ENCODE measurements around the gene SDK2.

GRCh38 chr17:73309727-73310596 is 334.3 kb downstream of the SDK2 start:
- no peak for TF ChIP-seq CHD1 (IDR thresholded peaks at IDR 0.05; ENCODE audit: low read depth, low read length)
- TF ChIP-seq, protein P1, sequence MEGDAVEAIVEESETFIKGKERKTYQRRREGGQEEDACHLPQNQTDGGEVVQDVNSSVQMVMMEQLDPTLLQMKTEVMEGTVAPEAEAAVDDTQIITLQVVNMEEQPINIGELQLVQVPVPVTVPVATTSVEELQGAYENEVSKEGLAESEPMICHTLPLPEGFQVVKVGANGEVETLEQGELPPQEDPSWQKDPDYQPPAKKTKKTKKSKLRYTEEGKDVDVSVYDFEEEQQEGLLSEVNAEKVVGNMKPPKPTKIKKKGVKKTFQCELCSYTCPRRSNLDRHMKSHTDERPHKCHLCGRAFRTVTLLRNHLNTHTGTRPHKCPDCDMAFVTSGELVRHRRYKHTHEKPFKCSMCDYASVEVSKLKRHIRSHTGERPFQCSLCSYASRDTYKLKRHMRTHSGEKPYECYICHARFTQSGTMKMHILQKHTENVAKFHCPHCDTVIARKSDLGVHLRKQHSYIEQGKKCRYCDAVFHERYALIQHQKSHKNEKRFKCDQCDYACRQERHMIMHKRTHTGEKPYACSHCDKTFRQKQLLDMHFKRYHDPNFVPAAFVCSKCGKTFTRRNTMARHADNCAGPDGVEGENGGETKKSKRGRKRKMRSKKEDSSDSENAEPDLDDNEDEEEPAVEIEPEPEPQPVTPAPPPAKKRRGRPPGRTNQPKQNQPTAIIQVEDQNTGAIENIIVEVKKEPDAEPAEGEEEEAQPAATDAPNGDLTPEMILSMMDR (conservative IDR thresholded peaks at IDR 0.05; ENCODE audit: low read depth, low read length) = no peak
- no peak for TF ChIP-seq POLR2A (IDR thresholded peaks at IDR 0.05; ENCODE audit: low read depth, low read length)
- no peak for TF ChIP-seq BHLHE40 (IDR thresholded peaks at IDR 0.05; ENCODE audit: low read depth, low read length)
- no peak for TF ChIP-seq MAZ (IDR thresholded peaks at IDR 0.05; ENCODE audit: borderline replicate concordance, low read depth, low read length)
- 0 out of 2 replicates have a peak, but pooled peaks have one; percentile 11 for TF ChIP-seq MXI1 (IDR thresholded peaks at IDR 0.05; ENCODE audit: borderline replicate concordance, low read depth, low read length)
- no peak for TF ChIP-seq NFE2L2 (IDR thresholded peaks at IDR 0.05; ENCODE audit: low read depth, low read length)
- no peak for TF ChIP-seq RAD21 (IDR thresholded peaks at IDR 0.05; ENCODE audit: low read length)
- TF ChIP-seq FOS (IDR thresholded peaks at IDR 0.05; ENCODE audit: low read depth, low read length) = no peak
- peak; percentile 58; the same call in 1 of the 2 replicates for TF ChIP-seq USF2 (IDR thresholded peaks at IDR 0.05; ENCODE audit: low read depth, low read length)
- TF ChIP-seq MAFK (IDR thresholded peaks at IDR 0.05; ENCODE audit: low read depth, low read length) = no peak
- TF ChIP-seq RFX5 (IDR thresholded peaks at IDR 0.05; ENCODE audit: low read depth, low read length) = no peak
- TF ChIP-seq RCOR1 (IDR thresholded peaks at IDR 0.05; ENCODE audit: insufficient replicate concordance, low read length) = no peak
- TF ChIP-seq, protein P2, sequence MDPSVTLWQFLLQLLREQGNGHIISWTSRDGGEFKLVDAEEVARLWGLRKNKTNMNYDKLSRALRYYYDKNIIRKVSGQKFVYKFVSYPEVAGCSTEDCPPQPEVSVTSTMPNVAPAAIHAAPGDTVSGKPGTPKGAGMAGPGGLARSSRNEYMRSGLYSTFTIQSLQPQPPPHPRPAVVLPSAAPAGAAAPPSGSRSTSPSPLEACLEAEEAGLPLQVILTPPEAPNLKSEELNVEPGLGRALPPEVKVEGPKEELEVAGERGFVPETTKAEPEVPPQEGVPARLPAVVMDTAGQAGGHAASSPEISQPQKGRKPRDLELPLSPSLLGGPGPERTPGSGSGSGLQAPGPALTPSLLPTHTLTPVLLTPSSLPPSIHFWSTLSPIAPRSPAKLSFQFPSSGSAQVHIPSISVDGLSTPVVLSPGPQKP (IDR thresholded peaks at IDR 0.05; ENCODE audit: borderline replicate concordance, low read depth, low read length) = no peak
